HepG2 (cell line): ENCODE data around the gene FBXW2. TPM values are rescaled to one million over a fixed set of nuclear protein-coding genes. Genes with fewer than 3 reads are reported as not detected.

Experiments used
- ATAC-seq: fragments of 200-7000 bp; cut with Tn5 transposase; 3 replicates; pipeline ENCODE4 v1.9.1; 2020; ENCODE audit warnings: mild to moderate bottlenecking, moderate library complexity
- BruUV-seq: library from RNA; stranded (reverse); fragments of 400-500 nt; replicated peaks from 2 replicates; lab custom pipeline; 2021; lab: Mats Ljungman, UMichigan
- CTCF ChIA-PET: fragments of 300-600 bp; formaldehyde crosslinking; extraction: SDS; loops from one replicate; lab custom pipeline; 2021; ENCODE audit warnings: low total read pairs, inconsistent platforms, low intra/inter-chr PET ratio; lab: Yijun Ruan, JAX
- POLR2A ChIA-PET: fragments of 350-600 bp; sonication (Branson Sonifier 250); formaldehyde crosslinking; loops from one replicate; lab custom pipeline; 2020; ENCODE audit warnings: antibody characterized with exemption, inconsistent platforms; lab: Yijun Ruan, JAX
- DNase-seq: peaks from one replicate; pipeline ENCODE4 v3.0.0-alpha.2; 2015; ENCODE audit warnings: low spot score
- FAIRE-seq: peaks from 3 replicates; lab custom pipeline; 2011; peaks lifted over from hg19 to GRCh38; lab: Jason Lieb, UNC
- H2AFZ ChIP-seq: one replicate; pipeline ENCODE4 v1.6.1; 2011; ENCODE audit warnings: low read length, inconsistent platforms
- H3K27ac ChIP-seq: fragments of 300-600 bp; 3 replicates; pipeline ENCODE4 v1.8.0; 2011; ENCODE audit warnings: mixed run types, mild to moderate bottlenecking, mixed read lengths, low read length, inconsistent platforms; ENCODE audit not compliant: insufficient read depth; ENCODE audit errors: extremely low read length
- H3K27me3 ChIP-seq, 2 experiments: fragments of 200-600 bp in 1 of 2; 2 replicates in 1 of 2; 3 replicates in 1 of 2; pipeline versions ENCODE4 v1.6.0 to v1.8.0; 2011; ENCODE audit warnings: low read length in 2 of 2, mild to moderate bottlenecking in 2 of 2, moderate library complexity in 2 of 2, inconsistent platforms in 1 of 2; ENCODE audit not compliant: insufficient read depth in 2 of 2, control insufficient read depth in 1 of 2
- H3K36me3 ChIP-seq, 2 experiments: fragments of 200-600 bp in 1 of 2; replicated peaks in 1 of 2; 2 replicates in 1 of 2; 3 replicates in 1 of 2; pipeline versions ENCODE4 v1.5.1 to v1.8.0; 2011; ENCODE audit warnings: low read length in 2 of 2, inconsistent platforms in 1 of 2; ENCODE audit not compliant: insufficient read depth in 2 of 2, control insufficient read depth in 1 of 2
- H3K4me1 ChIP-seq: 2 replicates; pipeline ENCODE4 v1.5.1; 2012; ENCODE audit warnings: low read length, inconsistent platforms; ENCODE audit not compliant: insufficient read depth
- H3K4me2 ChIP-seq: 2 replicates; pipeline ENCODE4 v1.6.0; 2011; ENCODE audit warnings: low read depth, low read length, inconsistent platforms
- H3K4me3 ChIP-seq, 3 experiments: fragments of 200-600 bp in 1 of 3; sonication (generic), shearing (Covaris generic) in 1 of 3; replicated peaks in 1 of 3; 2 replicates each; pipeline ENCODE4 v1.5.1; 2011 to 2016; ENCODE audit warnings: low read length in 3 of 3, inconsistent platforms in 2 of 3, low read depth in 2 of 3, mild to moderate bottlenecking in 2 of 3, control low read depth in 1 of 3, mixed read lengths in 1 of 3; ENCODE audit not compliant: insufficient read depth in 1 of 3
- H3K79me2 ChIP-seq: one replicate; pipeline ENCODE4 v1.6.1; 2011; ENCODE audit warnings: low read length, inconsistent platforms; ENCODE audit not compliant: insufficient read depth
- H3K9ac ChIP-seq: 2 replicates; pipeline ENCODE4 v1.6.0; 2011; ENCODE audit warnings: mild to moderate bottlenecking, low read depth, low read length, inconsistent platforms; ENCODE audit not compliant: insufficient read depth
- H3K9me3 ChIP-seq: 2 replicates; pipeline ENCODE4 v1.5.1; 2012; ENCODE audit warnings: mild to moderate bottlenecking, low read length
- H4K20me1 ChIP-seq: 2 replicates; pipeline ENCODE4 v1.6.0; 2011; ENCODE audit warnings: inconsistent platforms, mild to moderate bottlenecking, low read length, moderate library complexity; ENCODE audit not compliant: insufficient read depth
- E2F5 ChIP-seq: sonication (generic); formaldehyde crosslinking; conservative IDR thresholded peaks from 2 replicates; pipeline ENCODE4 v1.4.0; 2020; ENCODE audit warnings: missing genetic modification reagents
- ERF ChIP-seq: IDR thresholded peaks from 2 replicates; pipeline ENCODE4 v1.6.1; 2018; ENCODE audit warnings: missing biosample characterization, missing genetic modification reagents
- JUN ChIP-seq: sonication (generic); formaldehyde crosslinking; IDR thresholded peaks from 2 replicates; pipeline ENCODE4 v1.4.0; 2020; ENCODE audit warnings: mild to moderate bottlenecking, missing genetic modification reagents
- JUNB ChIP-seq: sonication (generic); formaldehyde crosslinking; IDR thresholded peaks from 2 replicates; pipeline ENCODE4 v1.8.0; 2022; ENCODE audit warnings: missing genetic modification reagents, mild to moderate bottlenecking, borderline replicate concordance
- NCOA2 ChIP-seq: sonication (generic); formaldehyde crosslinking; IDR thresholded peaks from 2 replicates; pipeline ENCODE4 v1.8.0; 2022; ENCODE audit warnings: inconsistent platforms
- SNAI1 ChIP-seq: sonication (generic); formaldehyde crosslinking; IDR thresholded peaks from 2 replicates; pipeline ENCODE4 v1.5.0; 2020; ENCODE audit warnings: mild to moderate bottlenecking, missing genetic modification reagents, borderline replicate concordance
- SOX5 ChIP-seq: IDR thresholded peaks from 2 replicates; pipeline ENCODE4 v1.6.1; 2016; ENCODE audit warnings: borderline replicate concordance
- SP5 ChIP-seq: IDR thresholded peaks from 2 replicates; pipeline ENCODE4 v1.6.1; 2016; ENCODE audit warnings: low read depth, borderline replicate concordance
- SRSF9 ChIP-seq: fragments of 200-400 bp; formaldehyde crosslinking; IDR thresholded peaks from 2 replicates; pipeline ENCODE4 v1.6.1; 2018; ENCODE audit warnings: borderline replicate concordance, mild to moderate bottlenecking, low read depth, low read length; ENCODE audit not compliant: insufficient read depth, poor library complexity, severe bottlenecking
- TRIM22 ChIP-seq: fragments of 450-650 bp; IDR thresholded peaks from 2 replicates; pipeline ENCODE4 v1.6.1; 2017
- ZNF235 ChIP-seq: sonication (generic); formaldehyde crosslinking; IDR thresholded peaks from 2 replicates; pipeline ENCODE4 v1.8.1; 2023; ENCODE audit warnings: mild to moderate bottlenecking, missing genetic modification reagents, borderline replicate concordance
- ZNF441 ChIP-seq: sonication (generic); formaldehyde crosslinking; IDR thresholded peaks from 2 replicates; pipeline ENCODE4 v1.7.0; 2021; ENCODE audit warnings: missing genetic modification reagents, borderline replicate concordance
- ZNF678 ChIP-seq: sonication (generic); formaldehyde crosslinking; IDR thresholded peaks from 2 replicates; pipeline ENCODE4 v1.4.0; 2020; ENCODE audit warnings: mild to moderate bottlenecking, missing genetic modification reagents
- ZNF780A ChIP-seq: sonication (generic); formaldehyde crosslinking; IDR thresholded peaks from 2 replicates; pipeline ENCODE4 v1.8.0; 2022; ENCODE audit warnings: mild to moderate bottlenecking, missing genetic modification reagents, moderate library complexity
- ZSCAN5A ChIP-seq: sonication (generic); formaldehyde crosslinking; IDR thresholded peaks from 2 replicates; pipeline ENCODE4 v1.8.0; 2022; ENCODE audit warnings: mild to moderate bottlenecking, missing genetic modification reagents, borderline replicate concordance
- WGBS: methylation state at CpG from one replicate; pipeline ENCODE4 v1.1.6; 2017; ENCODE audit warnings: low lambda C conversion rate; 5-methylcytosine and 5-hydroxymethylcytosine counted together
- in situ Hi-C: cut with HindIII; loops from 2 replicates; pipeline ENCODE4 v1.10.0; 2017; ENCODE audit warnings: low pct_unique_long_range_greater_than_20kb; ENCODE audit not compliant: extremely low pct_ligation_motif_present
- intact Hi-C: fragments of 100-400 bp; cut with micrococcal nuclease; formaldehyde crosslinking; loops from one replicate; pipeline ENCODE4 v1.10.0; 2022; ENCODE audit not compliant: unreplicated experiment
- polyA plus RNA-seq, 8 experiments: library from polyadenylated mRNA; depleted of rRNA in 3 of 8; stranded (reverse) in 7 of 8; unstranded in 1 of 8; fragments of >200 nt; fragmentation: Illumina TruSeq in 4 of 8; extraction: Trizol in 4 of 8; gene quantifications; 2 replicates each; pipeline versions ENCODE4 v1.2.1 to v1.2.3, GENCODE V29; 2011 to 2016; ENCODE audit warnings: low read depth in 4 of 8, missing spikeins in 1 of 8, mixed read lengths in 1 of 8; ENCODE audit not compliant: insufficient read depth in 1 of 8
- total RNA-seq, 5 experiments: library from RNA; depleted of rRNA; stranded (reverse); fragments of >200 nt; fragmentation: Illumina TruSeq; extraction: Trizol; gene quantifications; 2 replicates each; pipeline ENCODE4 v1.2.3, GENCODE V29; 2016; ENCODE audit warnings: low read depth in 1 of 5
- TF ChIP-seq, protein P1 (sequence below): IDR thresholded peaks from 2 replicates; pipeline ENCODE4 v1.6.1; 2012; ENCODE audit warnings: low read depth, low read length, improper control_type of control experiment
- TF ChIP-seq, protein P2 (sequence below): sonication (generic); formaldehyde crosslinking; IDR thresholded peaks from 2 replicates; pipeline ENCODE4 v1.8.0; 2022; ENCODE audit warnings: mild to moderate bottlenecking, missing genetic modification reagents

The FBXW2 gene
- total and polyA plus RNA-seq, 2 of the 13 experiments (the other 11 are each of a cell fraction or from before 2014, with no cell fraction given): 35.4 to 43.1 TPM

GRCh38 chr9:120783602-120784047, 9.6 kb downstream of the FBXW2 start:
- FAIRE-seq (no peak), ATAC-seq (peak; percentile 67), DNase-seq (peak; percentile 87)
- H3K4me3 ChIP-seq: no peak overlapping the region
- H2AFZ ChIP-seq: no peak overlapping the region
- peak overlapping the region; percentile 13; the same call in 1 of the 2 replicates for H3K9ac ChIP-seq
- H3K27me3 ChIP-seq: no peaks in the 10 kb centered on the region
- H4K20me1 ChIP-seq: no peaks in the 10 kb centered on the region
- H3K79me2 ChIP-seq: peaks cover 57% of the 10 kb centered on the region
- BruUV-seq: no TSS peak
- CTCF ChIA-PET: no interaction called here
- H3K9me3 ChIP-seq: no peaks in the 10 kb centered on the region
- POLR2A ChIA-PET: interaction anchor here (1.7 kb wide), 1 partner anchor 10 kb away, joined by 18 read pairs; the partner anchor contains the start of gene FBXW2
- H3K4me1 ChIP-seq: peaks cover 73% of the 10 kb centered on the region
- peaks cover 7 to 32% of the 10 kb centered on the region in 2 experiments for H3K36me3 ChIP-seq
- H3K4me2 ChIP-seq: peak overlapping the region; percentile 44; the same call in 1 of the 2 replicates
- peak overlapping the region; percentile 72 for H3K27ac ChIP-seq
- WGBS: 25% methylated on average over 2 of the region's 2 CpGs
- in situ Hi-C loops (no loop called here), intact Hi-C loops (no loop called here)
- TF ChIP-seq, protein P1, sequence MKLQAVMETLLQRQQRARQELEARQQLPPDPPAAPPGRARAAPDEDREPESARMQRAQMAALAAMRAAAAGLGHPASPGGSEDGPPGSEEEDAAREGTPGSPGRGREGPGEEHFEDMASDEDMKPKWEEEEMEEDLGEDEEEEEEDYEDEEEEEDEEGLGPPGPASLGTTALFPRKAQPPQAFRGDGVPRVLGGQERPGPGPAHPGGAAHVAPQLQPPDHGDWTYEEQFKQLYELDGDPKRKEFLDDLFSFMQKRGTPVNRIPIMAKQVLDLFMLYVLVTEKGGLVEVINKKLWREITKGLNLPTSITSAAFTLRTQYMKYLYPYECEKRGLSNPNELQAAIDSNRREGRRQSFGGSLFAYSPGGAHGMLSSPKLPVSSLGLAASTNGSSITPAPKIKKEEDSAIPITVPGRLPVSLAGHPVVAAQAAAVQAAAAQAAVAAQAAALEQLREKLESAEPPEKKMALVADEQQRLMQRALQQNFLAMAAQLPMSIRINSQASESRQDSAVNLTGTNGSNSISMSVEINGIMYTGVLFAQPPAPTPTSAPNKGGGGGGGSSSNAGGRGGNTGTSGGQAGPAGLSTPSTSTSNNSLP: peak; percentile 72
- TF ChIP-seq, protein P2, sequence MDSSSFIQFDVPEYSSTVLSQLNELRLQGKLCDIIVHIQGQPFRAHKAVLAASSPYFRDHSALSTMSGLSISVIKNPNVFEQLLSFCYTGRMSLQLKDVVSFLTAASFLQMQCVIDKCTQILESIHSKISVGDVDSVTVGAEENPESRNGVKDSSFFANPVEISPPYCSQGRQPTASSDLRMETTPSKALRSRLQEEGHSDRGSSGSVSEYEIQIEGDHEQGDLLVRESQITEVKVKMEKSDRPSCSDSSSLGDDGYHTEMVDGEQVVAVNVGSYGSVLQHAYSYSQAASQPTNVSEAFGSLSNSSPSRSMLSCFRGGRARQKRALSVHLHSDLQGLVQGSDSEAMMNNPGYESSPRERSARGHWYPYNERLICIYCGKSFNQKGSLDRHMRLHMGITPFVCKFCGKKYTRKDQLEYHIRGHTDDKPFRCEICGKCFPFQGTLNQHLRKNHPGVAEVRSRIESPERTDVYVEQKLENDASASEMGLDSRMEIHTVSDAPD (CRISPR knock-in tag): no peak
- TF ChIP-seq SOX5 (peak; percentile 96), JUNB (no peak), ZNF441 (CRISPR knock-in tag) (no peak), SP5 (CRISPR knock-in tag) (0 out of 2 replicates have a peak, but pooled peaks have one; percentile 25), ERF (CRISPR knock-in tag) (no peak), NCOA2 (CRISPR knock-in tag) (peak; percentile 80), ZNF235 (CRISPR knock-in tag) (no peak), SNAI1 (CRISPR knock-in tag) (no peak), ZNF678 (no peak), ZNF780A (CRISPR knock-in tag) (no peak), SRSF9 (no peak), E2F5 (CRISPR knock-in tag) (no peak), JUN (CRISPR knock-in tag) (no peak), ZSCAN5A (CRISPR knock-in tag) (no peak), TRIM22 (no peak)
